Thymus (tissue), 11 donors: ENCODE measurements around the gene LRRTM4. TPM values are rescaled to one million over a fixed set of nuclear protein-coding genes. Genes with fewer than 3 reads are reported as not detected.

Source experiments
- DNase-seq, 9 donors: peaks; one replicate each; pipeline ENCODE4 v3.0.0-alpha.2; 2013; ENCODE audit warnings: low spot score in 9 of 9, low read depth in 6 of 9, missing footprints in 1 of 9
- H3K27ac ChIP-seq, 2 donors: one replicate each; pipeline ENCODE4 v1.5.1; 2013; ENCODE audit warnings: control low read depth in 1 of 2, low read depth in 1 of 2, low read length in 1 of 2, mild to moderate bottlenecking in 1 of 2, moderate library complexity in 1 of 2
- H3K27me3 ChIP-seq, 2 donors: one replicate each; pipeline ENCODE4 v1.5.1; 2013; ENCODE audit warnings: low read length in 1 of 2; ENCODE audit not compliant: control insufficient read depth in 2 of 2, insufficient read depth in 1 of 2
- H3K36me3 ChIP-seq, 2 donors: one replicate each; pipeline ENCODE4 v1.5.1; 2013; ENCODE audit warnings: low read length in 1 of 2, mild to moderate bottlenecking in 1 of 2, moderate library complexity in 1 of 2; ENCODE audit not compliant: control insufficient read depth in 2 of 2, insufficient read depth in 2 of 2
- H3K4me1 ChIP-seq, 2 donors: one replicate each; pipeline ENCODE4 v1.5.1; 2013; ENCODE audit warnings: low read length in 2 of 2; ENCODE audit not compliant: control insufficient read depth in 2 of 2, insufficient read depth in 2 of 2
- H3K4me3 ChIP-seq, 2 donors: one replicate each; pipeline ENCODE4 v1.5.1; 2013; ENCODE audit warnings: low read length in 2 of 2, control low read depth in 1 of 2, mild to moderate bottlenecking in 1 of 2
- H3K9me3 ChIP-seq, 2 donors: one replicate each; pipeline ENCODE4 v1.5.1; 2013; ENCODE audit warnings: low read length in 1 of 2, mild to moderate bottlenecking in 1 of 2; ENCODE audit not compliant: control insufficient read depth in 2 of 2, insufficient read depth in 1 of 2
- WGBS: extraction: QIAGEN DNeasy Blood & Tissue Kit; methylation state at CpG from one replicate; pipeline ENCODE4 v1.1.7; 2013; 5-methylcytosine and 5-hydroxymethylcytosine counted together
- polyA plus RNA-seq: library from polyadenylated mRNA; stranded (reverse); fragments of 200-250 nt; gene quantifications from one replicate; pipeline ENCODE4 v1.2.3, GENCODE V29; 2013
- total RNA-seq: library from RNA; stranded (reverse); fragments of 120-200 nt; gene quantifications from one replicate; pipeline ENCODE4 v1.2.4, GENCODE V29; 2013
- donor health status: healthy.

LRRTM4 gene
- total and polyA plus RNA-seq, 2 donors, result 0.02 to 0.09 TPM

DNA sequence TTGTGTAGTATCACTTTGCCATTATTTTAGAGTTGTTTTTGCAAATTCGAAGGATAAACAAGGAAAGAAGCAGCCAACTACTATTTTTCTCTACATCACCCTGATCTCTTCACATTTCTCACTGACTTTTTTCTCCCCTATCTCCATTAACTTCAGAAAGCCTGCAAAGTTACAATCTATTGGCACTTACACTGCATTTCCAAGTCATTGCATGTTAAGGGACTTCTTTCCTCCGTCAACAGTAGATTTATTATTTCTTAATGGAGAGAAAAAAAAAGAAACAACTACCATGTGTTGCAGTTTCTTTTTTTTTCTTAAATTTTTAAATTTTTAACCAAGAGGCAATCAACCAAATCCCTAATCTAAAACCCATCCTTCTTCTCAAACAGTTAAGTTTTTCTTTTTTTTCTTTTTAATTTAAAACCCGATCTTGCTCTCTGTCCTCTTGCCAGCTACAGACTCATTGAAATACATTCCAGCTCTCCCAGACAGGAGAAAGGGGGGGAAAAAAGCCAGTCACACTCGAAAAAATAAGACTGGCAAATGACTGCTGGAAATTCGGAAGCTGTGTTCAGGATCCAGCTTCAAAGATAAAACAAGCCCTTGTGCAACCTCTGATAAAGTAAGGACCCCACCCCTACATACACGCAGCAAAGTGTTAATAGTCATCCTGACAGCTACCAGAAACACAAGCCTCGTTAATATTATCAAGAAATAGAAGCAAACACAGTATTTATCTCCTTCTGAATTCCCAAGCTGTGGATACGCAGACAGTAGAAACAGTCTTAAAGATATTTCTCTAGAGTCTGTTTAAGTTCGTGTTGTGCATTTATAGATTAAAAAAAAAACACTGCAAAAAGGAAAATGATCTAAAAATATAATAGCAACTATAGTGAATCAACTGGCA, 1.3 kb downstream of the LRRTM4 start:
- no peaks in the 10 kb centered on the region for H3K27me3 ChIP-seq
- no peaks in the 10 kb centered on the region for H3K36me3 ChIP-seq
- no peak overlapping the region for H3K4me3 ChIP-seq
- no peaks in the 10 kb centered on the region for H3K4me1 ChIP-seq
- H3K27ac ChIP-seq, result no peak overlapping the region
- DNase-seq, result no peak
- H3K9me3 ChIP-seq, result no peaks in the 10 kb centered on the region
- 18% methylated on average over 9 of the region's 9 CpGs for WGBS

DNA sequence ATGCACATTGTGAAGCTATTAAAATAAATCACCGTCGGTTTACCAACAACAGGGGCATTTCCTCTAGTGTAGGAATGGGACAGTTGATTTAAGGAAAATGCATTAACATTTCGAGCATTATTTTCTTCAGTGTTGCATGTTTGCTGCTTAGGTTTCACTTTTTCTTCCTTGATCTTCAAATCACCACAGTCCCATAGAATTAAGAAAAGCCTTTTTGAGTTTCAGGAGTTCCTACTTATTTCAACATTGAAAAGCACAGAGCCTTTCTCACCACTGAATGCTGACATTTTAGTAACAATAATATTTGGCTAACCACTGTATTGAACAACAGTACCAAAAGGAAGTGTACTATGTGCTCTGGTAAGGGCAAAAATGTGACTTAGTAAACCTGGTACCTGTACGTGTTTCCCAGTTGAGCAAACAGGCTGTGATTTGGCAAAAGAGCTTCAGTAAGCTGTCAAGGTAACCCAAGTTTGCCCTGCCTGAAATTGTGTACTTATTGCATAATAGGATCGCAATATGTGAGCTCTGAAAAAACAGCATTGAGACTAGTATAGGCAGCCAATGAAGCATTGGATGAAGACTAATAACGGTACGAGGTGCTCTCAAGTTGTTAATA, 2.2 kb downstream of the LRRTM4 start:
- DNase-seq, result no peak
- no peaks in the 10 kb centered on the region for H3K9me3 ChIP-seq
- H3K4me1 ChIP-seq, result no peaks in the 10 kb centered on the region
- H3K27ac ChIP-seq, result no peak overlapping the region
- no peaks in the 10 kb centered on the region for H3K36me3 ChIP-seq
- 84% methylated on average over 7 of the region's 7 CpGs for WGBS
- H3K4me3 ChIP-seq, result no peak overlapping the region
- no peaks in the 10 kb centered on the region for H3K27me3 ChIP-seq

DNA sequence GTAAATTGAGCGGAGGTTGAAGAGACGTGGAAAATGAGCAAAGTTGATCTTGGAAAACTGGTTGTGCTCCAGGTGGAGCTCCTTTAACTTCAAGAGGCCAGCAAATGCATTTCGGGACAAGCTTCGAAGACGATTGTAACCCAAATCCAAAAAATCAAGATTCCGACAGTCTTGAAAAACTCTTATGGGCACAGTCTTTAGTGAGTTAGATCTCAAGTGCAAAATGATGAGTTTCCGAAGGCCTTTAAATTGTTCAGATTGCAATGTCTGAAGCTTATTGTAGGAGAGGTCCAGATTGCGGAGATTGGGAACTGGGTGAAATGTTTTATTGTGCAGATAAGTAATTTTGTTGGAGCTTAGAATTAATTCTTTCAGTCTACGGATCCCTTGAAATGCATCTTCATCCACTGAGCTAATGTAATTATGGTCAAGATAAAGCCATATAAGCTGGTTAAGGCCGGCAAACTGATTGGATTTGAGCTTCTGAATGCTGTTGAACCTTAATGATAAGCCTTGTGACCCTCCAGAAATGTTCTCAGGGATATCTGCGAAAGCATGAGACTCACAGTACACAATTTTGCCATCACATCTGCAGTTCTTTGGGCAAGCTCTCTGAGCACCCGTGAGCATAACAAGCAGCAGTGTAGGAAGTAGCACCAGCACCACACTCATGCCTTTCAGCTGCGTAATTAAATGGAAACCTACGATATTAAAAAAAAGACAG, 2.9 kb downstream of the LRRTM4 start:
- Histone ChIP-seq H3K4me1 (no peaks in the 10 kb centered on the region), H3K4me3 (no peak overlapping the region), H3K27me3 (no peaks in the 10 kb centered on the region), H3K27ac (no peak overlapping the region), H3K9me3 (no peaks in the 10 kb centered on the region), H3K36me3 (no peaks in the 10 kb centered on the region)
- DNase-seq, result no peak
- 94% methylated on average over 14 of the region's 14 CpGs for WGBS

DNA sequence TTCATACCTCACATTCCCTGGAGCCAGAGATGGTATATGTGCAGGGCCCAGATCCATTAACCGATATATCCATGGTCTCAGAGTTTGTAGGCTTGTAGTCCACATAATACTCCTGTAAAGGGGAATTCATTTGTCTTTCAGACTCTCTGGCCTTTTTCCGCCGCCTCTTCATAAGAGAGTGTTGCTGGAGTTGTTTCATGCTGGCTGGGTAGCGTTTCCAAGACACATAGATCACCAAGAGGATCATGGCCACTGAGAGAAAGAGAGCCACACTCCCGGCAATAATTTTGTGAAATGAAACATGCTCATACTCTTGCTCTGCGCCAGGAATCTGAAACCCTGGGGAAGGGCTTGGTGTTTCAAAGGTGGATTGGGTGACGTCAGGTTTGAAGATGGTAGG, 3.9 kb downstream of the LRRTM4 start:
- Histone ChIP-seq H3K27ac (no peak overlapping the region), H3K36me3 (no peaks in the 10 kb centered on the region), H3K27me3 (no peaks in the 10 kb centered on the region), H3K9me3 (no peaks in the 10 kb centered on the region), H3K4me1 (no peaks in the 10 kb centered on the region), H3K4me3 (no peak overlapping the region)
- 95% methylated on average over 7 of the region's 7 CpGs for WGBS
- no peak for DNase-seq

DNA sequence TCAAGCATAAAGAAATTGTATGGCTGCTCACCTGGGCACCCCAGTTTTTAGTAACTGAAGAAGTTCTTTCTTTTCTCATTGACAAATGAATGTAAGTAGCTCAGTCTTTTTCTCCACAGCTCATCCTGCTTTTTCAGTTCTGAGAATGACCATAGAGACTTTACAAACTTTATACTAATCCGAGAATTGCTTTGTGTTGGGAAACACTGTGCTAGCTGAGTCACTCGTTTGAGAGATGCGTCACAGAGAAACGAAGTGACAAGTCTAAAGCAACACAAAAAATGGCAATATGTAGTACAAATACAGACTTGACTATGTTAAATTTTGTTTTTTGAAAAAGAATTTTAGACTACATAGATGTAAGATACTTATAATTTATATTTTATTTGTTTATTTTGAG, 9.0 kb downstream of the LRRTM4 start:
- Histone ChIP-seq H3K27me3 (no peaks in the 10 kb centered on the region), H3K27ac (no peak overlapping the region), H3K9me3 (no peaks in the 10 kb centered on the region), H3K36me3 (no peaks in the 10 kb centered on the region), H3K4me1 (no peaks in the 10 kb centered on the region), H3K4me3 (no peak overlapping the region)
- 94% methylated on average over 4 of the region's 4 CpGs for WGBS
- DNase-seq, result no peak

DNA sequence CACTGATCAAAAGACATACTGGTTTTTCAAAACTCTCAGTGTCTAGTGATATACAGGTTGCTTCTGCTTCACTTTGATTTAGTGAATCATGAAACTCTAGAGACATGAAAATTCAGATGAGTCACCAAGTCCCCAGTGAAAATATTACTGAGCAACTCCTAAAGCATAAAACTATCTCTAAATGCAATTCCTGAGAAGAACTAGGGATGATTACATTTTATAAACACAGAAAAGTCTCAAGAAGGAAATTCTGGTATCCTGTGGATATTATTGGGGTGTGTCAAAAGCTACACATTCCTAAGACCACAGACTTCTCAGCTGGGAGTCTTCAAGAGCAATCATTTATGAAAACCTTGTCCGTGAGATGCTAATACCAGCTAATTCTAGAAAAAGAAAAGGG, 9.7 kb downstream of the LRRTM4 start:
- WGBS, result 92% methylated on average over 1 of the region's 1 CpG
- no peaks in the 10 kb centered on the region for H3K9me3 ChIP-seq
- no peaks in the 10 kb centered on the region for H3K36me3 ChIP-seq

DNA sequence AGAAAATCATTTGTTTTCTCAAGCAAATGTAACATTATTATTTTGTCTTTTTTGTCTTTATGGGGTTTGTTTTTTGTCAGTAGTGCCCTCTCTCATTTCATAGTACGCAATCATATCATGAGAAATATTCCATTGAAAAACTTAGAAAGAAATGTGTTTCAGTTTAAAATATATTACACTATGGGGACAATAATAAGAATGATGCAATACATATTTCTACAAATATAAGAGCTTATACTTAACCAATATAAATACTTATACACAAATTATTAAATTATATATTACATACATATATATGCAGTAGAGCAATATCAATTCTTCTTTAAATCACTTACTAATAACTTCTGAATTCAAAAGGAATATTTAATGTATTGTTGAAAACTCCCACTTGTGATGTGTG, 13.7 kb downstream of the LRRTM4 start:
- H3K4me1 ChIP-seq, result no peaks in the 10 kb centered on the region
- H3K27me3 ChIP-seq, result no peaks in the 10 kb centered on the region
- H3K36me3 ChIP-seq, result no peaks in the 10 kb centered on the region
- H3K27ac ChIP-seq, result no peak overlapping the region
- no peak for DNase-seq
- WGBS, result 97% methylated on average over 1 of the region's 1 CpG
- no peaks in the 10 kb centered on the region for H3K9me3 ChIP-seq
- no peak overlapping the region for H3K4me3 ChIP-seq

More for the DNA sequence above, 9.7 kb downstream of the LRRTM4 start:
- no peak overlapping the region for H3K27ac ChIP-seq
- no peaks in the 10 kb centered on the region for H3K4me1 ChIP-seq
- no peaks in the 10 kb centered on the region for H3K27me3 ChIP-seq
- no peak for DNase-seq
- H3K4me3 ChIP-seq, result no peak overlapping the region

DNA sequence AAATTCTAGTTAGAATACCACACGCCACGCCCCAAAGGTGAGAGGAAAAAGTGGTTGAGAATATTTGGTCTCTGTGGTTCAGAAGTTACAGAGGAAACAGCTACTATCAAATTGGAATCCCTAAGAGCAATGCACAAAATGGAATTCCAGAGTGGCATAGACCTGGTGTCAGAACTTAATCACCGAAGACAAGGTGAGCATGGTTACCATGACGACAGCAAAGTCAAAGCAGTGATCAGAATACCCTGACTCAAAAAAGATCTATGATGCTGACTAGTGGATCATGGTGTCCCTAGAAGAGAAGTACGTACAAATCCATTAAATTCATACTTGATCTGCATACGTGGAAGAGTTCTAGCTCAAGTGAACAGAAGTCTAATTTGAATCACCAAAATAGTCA, 14.5 kb downstream of the LRRTM4 start:
- H3K9me3 ChIP-seq, result no peaks in the 10 kb centered on the region
- no peaks in the 10 kb centered on the region for H3K27me3 ChIP-seq
- H3K4me3 ChIP-seq, result no peak overlapping the region
- DNase-seq, result no peak
- H3K4me1 ChIP-seq, result no peaks in the 10 kb centered on the region
- no peaks in the 10 kb centered on the region for H3K36me3 ChIP-seq
- WGBS, result 91% methylated on average over 6 of the region's 6 CpGs
- no peak overlapping the region for H3K27ac ChIP-seq

DNA sequence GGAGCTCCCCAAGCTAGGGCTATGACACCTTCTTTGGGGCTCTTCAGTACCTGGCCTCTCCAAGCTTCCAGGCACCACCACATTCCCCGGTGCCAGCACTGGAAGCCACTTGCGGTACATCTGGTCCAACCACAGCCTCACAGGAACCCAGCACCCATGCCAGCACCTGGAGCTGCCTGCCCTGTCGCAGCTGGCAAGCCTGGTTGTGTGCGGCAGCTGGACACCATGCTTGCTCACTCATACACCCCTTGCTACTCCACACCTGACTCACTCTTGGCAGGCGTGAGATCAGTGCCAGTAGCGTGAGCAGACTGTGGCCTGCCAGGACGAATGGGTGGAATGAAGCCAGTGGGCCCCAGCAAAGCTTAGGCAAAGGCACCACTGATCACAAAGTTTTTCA, 34.0 kb downstream of the LRRTM4 start:
- WGBS, result 96% methylated on average over 7 of the region's 7 CpGs
- no peak overlapping the region for H3K4me3 ChIP-seq
- no peak overlapping the region for H3K27ac ChIP-seq
- no peaks in the 10 kb centered on the region for H3K36me3 ChIP-seq
- no peak for DNase-seq
- H3K27me3 ChIP-seq, result no peaks in the 10 kb centered on the region
- H3K4me1 ChIP-seq, result no peaks in the 10 kb centered on the region
- H3K9me3 ChIP-seq, result peaks cover 0 to 9% of the 10 kb centered on the region in 2 donors
